ENCODE results near the gene NXPH2.
A peak's percentile ranks its signal among the peaks of the same experiment; 100 is the strongest.

The NXPH2 gene

DNA sequence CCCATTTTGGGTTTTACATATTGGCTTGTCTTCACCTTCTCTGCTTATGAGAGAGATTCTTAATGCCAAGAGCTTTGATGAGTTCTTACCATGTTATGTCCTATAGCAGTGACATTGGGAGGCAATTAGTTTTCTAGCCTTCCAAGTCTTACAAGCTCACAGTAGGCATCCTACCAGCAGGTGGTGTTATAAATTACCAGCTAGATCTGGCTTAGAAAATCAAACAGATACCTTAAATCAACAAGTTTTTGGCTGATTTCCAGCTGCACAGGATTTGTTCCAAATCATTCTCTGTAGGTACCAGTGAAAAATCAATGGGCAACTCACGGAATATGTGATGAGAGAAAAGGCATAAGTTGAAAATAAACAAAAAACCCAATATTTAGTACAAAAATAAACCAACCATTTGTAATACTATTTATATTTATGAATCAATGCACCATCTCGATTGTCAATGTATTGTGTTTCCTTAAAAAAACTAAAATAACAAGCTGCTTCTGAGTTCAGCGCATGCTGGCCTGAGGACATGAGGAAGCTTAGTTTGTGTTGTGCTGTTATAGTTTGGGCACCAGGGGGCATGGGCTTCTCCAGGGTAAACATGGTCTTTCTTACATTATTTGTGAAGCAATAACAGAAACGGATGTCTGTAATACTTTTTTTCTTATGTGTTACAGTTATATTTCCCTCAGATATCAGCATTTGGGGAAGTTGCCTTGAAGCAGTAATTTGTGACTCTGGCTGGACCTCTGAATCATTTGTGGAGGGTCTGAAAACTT is 34.1 kb upstream of the NXPH2 start:
- no peak for DNase-seq (ENCODE audit: low read depth, low spot score)
- TF ChIP-seq, protein P1, sequence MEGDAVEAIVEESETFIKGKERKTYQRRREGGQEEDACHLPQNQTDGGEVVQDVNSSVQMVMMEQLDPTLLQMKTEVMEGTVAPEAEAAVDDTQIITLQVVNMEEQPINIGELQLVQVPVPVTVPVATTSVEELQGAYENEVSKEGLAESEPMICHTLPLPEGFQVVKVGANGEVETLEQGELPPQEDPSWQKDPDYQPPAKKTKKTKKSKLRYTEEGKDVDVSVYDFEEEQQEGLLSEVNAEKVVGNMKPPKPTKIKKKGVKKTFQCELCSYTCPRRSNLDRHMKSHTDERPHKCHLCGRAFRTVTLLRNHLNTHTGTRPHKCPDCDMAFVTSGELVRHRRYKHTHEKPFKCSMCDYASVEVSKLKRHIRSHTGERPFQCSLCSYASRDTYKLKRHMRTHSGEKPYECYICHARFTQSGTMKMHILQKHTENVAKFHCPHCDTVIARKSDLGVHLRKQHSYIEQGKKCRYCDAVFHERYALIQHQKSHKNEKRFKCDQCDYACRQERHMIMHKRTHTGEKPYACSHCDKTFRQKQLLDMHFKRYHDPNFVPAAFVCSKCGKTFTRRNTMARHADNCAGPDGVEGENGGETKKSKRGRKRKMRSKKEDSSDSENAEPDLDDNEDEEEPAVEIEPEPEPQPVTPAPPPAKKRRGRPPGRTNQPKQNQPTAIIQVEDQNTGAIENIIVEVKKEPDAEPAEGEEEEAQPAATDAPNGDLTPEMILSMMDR (IDR thresholded peaks at IDR 0.05; ENCODE audit: low read depth, low read length) = peak; percentile 19
- in situ Hi-C loops (cut with HindIII; ENCODE audit: low sequenced_read_pairs) = no loop called here
- no peak overlapping the region for H3K4me3 ChIP-seq (ENCODE audit: low read depth, low read length)

DNA sequence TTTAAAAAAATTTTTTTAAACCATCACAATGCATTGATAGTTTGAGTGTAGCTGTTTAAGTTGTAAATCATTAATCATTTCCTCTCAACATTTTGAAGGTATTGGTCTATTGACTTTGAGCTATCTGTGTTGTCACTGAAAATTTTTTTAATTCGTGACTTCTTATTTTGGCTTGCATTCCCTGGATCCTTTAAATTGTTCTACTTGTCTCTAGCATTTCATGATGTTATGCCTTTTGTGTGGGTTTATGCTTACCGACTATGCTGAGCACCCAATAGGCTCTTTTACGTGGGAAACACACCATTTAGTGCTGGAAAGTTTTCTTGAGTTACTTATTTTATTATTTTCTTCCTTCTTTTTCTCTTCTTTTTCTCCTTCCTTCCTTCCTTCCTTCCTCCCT is 31.2 kb upstream of the NXPH2 start:
- DNase-seq (ENCODE audit: low read depth, low spot score) = no peak
- in situ Hi-C loops (cut with HindIII; ENCODE audit: low sequenced_read_pairs) = no loop called here
- no peak overlapping the region for H3K4me3 ChIP-seq (ENCODE audit: low read depth, low read length)
- TF ChIP-seq, protein P1 (IDR thresholded peaks at IDR 0.05; ENCODE audit: low read depth, low read length) = no peak

DNA sequence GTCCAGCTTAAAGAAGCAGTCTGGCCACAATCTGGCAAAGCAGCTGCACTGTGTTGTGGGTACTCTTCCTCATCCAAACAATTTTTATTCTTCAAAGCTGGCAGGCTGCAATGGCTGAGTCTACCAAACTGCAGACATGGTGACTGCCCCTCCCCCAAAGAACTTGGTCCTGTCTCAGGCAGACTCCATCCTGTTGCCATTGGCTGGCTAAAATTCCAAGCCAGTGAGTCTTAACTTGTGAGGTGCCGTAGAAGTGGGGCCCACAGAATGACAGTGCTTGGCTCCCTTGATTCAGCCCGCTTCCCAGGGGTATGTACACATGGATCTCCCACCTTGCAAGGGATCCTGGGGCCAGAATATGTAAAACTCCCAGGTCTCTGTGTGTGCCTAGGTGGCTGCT is 14.5 kb upstream of the NXPH2 start:
- TF ChIP-seq, protein P1 (IDR thresholded peaks at IDR 0.05; ENCODE audit: low read depth, low read length) = no peak
- DNase-seq (ENCODE audit: low read depth, low spot score) = no peak
- H3K4me3 ChIP-seq (ENCODE audit: low read depth, low read length) = no peak overlapping the region
- in situ Hi-C loops (cut with HindIII; ENCODE audit: low sequenced_read_pairs) = no loop called here

DNA sequence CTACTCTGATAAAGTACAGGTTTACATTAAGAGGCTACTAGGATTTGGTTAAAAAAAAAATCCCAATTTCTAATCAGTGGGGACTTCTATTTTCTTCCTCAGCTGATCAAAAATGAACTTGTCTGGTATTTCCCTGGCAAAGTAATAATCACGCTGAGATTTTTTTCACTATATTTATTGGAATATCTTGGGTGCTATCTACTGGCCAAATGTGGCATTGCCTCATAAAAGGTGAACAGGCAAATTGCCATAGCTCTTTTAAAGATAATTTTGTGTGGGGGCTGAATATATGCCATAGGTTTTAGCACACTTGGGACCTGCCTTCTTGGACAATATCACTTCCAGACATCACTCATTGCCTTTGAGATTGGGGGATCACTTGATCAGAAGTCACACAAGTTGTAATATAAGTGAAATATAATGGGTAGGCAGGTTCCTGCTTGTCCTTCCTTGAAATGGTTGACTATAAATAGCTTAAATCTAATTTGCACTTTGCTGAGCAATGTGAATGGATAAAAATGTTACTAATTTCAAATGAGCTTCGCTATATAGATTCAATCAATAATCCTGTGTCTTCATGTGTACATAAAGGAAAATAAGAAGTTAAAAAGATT is 7.0 kb upstream of the NXPH2 start:
- no peak overlapping the region for H3K4me3 ChIP-seq (ENCODE audit: low read depth, low read length)
- in situ Hi-C loops (cut with HindIII; ENCODE audit: low sequenced_read_pairs) = no loop called here
- TF ChIP-seq, protein P1 (IDR thresholded peaks at IDR 0.05; ENCODE audit: low read depth, low read length) = peak; percentile 73
- peak; percentile 59 for DNase-seq (ENCODE audit: low read depth, low spot score)

DNA sequence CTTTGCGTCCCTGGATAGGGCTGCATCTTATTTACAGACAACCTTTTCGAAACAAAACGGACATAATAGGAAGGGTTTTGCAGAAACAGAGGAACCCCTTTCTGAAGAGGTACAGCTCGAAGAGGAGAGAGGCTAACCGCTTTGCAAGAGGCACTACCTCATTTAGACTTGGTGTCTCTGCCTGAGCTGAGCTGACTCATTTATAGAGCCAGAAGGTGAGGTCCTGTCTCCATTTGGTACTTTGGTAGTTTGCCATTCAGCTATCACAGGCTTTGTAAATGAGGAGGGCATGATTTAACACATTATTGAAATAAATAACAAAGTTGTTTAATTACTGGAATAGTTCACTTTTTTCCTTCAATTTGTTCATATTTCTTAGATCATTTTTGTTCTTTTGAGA is 2.2 kb upstream of the NXPH2 start:
- H3K4me3 ChIP-seq (ENCODE audit: low read depth, low read length) = no peak overlapping the region
- TF ChIP-seq, protein P1 (IDR thresholded peaks at IDR 0.05; ENCODE audit: low read depth, low read length) = no peak
- in situ Hi-C loops (cut with HindIII; ENCODE audit: low sequenced_read_pairs) = no loop called here
- DNase-seq (ENCODE audit: low read depth, low spot score) = no peak

DNA sequence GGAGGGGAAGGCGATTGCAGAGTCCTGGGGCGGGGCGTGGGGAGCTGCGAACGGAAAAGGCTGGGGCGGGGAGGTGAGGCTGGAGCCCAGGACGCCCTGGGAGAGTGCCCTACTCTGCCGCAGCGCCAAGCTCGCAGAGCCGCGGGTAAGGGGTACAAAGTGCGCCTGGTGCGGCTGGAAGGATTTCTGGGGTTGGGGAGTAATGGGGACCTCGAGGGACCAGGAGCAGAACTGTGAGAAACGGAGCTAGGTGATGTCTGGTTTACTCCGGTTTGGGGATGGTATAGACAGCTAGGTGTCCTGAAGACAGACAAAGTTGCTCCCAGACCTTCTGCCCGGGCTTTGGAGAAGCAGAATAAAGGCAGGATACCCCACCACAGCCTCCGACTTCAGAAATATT is 718 bp upstream of the NXPH2 start:
- in situ Hi-C loops (cut with HindIII; ENCODE audit: low sequenced_read_pairs) = no loop called here
- no peak for DNase-seq (ENCODE audit: low read depth, low spot score)
- no peak overlapping the region for H3K4me3 ChIP-seq (ENCODE audit: low read depth, low read length)
- TF ChIP-seq, protein P1 (IDR thresholded peaks at IDR 0.05; ENCODE audit: low read depth, low read length) = no peak

Measured in astrocyte of the spinal cord (primary cell).